ENCODE measurements around the gene KIAA1143. TPM values are rescaled to one million over a fixed set of nuclear protein-coding genes. Genes with fewer than 3 reads are reported as not detected.

Gene KIAA1143
- polyA plus RNA-seq (2011; rRNA removed) = 13.3 and 16.6 TPM in 2 replicates
- polyA plus RNA-seq (2012; cell fraction: cytosol; rRNA removed) = 3.0 and 3.2 TPM in 2 replicates
- 1.2 and 2.7 TPM in 2 replicates for polyA plus RNA-seq (2012; cell fraction: nucleus; rRNA removed)
- 10.1 to 10.8 TPM (median 10.6 TPM) in 3 replicates for polyA plus RNA-seq (2017; fragmentation: RNase III; extraction: RNeasy Plus Mini Kit Qiagen cat#74134 plus additional on column Dnase treatment)
- 9.4 and 10.6 TPM in 2 replicates for polyA minus RNA-seq (2011; rRNA and poly(A)+ RNA removed)

DNA sequence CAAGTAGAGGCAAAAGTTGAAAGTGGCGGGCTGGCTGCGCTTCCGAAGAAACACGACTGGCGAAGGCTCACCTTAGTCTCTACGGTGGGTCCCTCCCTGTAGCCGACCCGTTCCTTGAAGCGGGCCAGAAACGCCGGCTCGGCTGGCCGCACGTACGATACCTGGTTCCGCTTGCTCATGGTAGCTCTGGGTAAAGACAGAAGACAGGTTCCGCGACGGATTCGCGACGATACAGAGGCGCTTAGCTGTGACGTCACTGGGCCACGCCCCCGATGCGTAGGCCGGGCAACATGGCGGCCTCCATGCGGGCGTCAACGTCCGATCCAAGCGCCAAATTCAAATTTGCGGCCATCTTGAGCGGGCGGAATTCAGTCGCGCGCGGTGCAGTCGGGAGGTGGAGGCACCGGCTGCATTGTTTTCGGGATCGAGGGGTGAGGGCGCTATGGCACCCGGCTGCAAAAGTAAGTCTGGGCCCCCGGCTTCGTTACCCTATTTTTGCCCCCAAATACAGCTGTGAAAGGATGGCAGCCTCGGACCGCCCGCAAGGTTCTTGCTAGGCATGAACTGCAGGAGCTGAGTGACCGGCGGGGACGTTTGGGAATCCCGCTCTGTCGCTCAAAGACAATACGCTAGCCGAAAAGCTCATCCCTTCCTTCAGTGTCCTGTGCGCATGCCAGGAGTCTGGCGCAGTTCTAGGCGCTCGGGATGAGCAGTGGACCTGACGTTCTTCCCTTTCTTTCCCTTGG is at the start of gene KIAA1143, which contains the start of gene KIF15:
KIAA1143 (minus strand) TSS at position 196 of the 746 bp plus-strand sequence; CDS start at position 179, 17 bp downstream.
KIF15 (plus strand) TSS at position 371 of the 746 bp plus-strand sequence; CDS start at position 443, 72 bp downstream.
- no peak for TF ChIP-seq FOSL2 (IDR thresholded peaks at IDR 0.05)
- no peak; the same call in 1 of the 2 replicates for TF ChIP-seq FOSL2 (CRISPR knock-in tag; IDR thresholded peaks at IDR 0.05)
- peak; percentile 56; the same call in 1 of the 2 replicates for TF ChIP-seq PHF8 (IDR thresholded peaks at IDR 0.05; ENCODE audit: borderline replicate concordance, low read depth)
- no peak for TF ChIP-seq MYC (IDR thresholded peaks at IDR 0.05; ENCODE audit: borderline replicate concordance, low read length)
- no peak for TF ChIP-seq CEBPB (IDR thresholded peaks at IDR 0.05)
- TF ChIP-seq BCL3 (IDR thresholded peaks at IDR 0.05) = 0 out of 3 replicates have a peak, but pooled peaks have one; percentile 19
- peak; percentile 92 for TF ChIP-seq MAX (IDR thresholded peaks at IDR 0.05)
- no peak for TF ChIP-seq RARB (CRISPR knock-in tag; IDR thresholded peaks at IDR 0.05)
- TF ChIP-seq TP53 (CRISPR knock-in tag; IDR thresholded peaks at IDR 0.05) = no peak
- 0 out of 5 replicates have a peak, but pooled peaks of 1 of the 2 experiments have one; percentile 7 for TF ChIP-seq RAD21 (conservative IDR thresholded peaks at IDR 0.05 in 1 of 2, IDR thresholded peaks at IDR 0.05 in 1 of 2)
- TF ChIP-seq CHD4 (IDR thresholded peaks at IDR 0.05; ENCODE audit: borderline replicate concordance) = no peak
- no peak for TF ChIP-seq FOSB (CRISPR knock-in tag; IDR thresholded peaks at IDR 0.05)
- TF ChIP-seq RFX5 (IDR thresholded peaks at IDR 0.05) = 0 out of 2 replicates have a peak, but pooled peaks have one; percentile 42
- TF ChIP-seq EHMT2 (IDR thresholded peaks at IDR 0.05; ENCODE audit: low read depth) = no peak
- peak; percentile 77; the same call in 1 of the 2 replicates for TF ChIP-seq E2F6 (IDR thresholded peaks at IDR 0.05; ENCODE audit: borderline replicate concordance, low read depth)
- peak; percentile 70; the same call in 1 of the 2 replicates for TF ChIP-seq HDAC2 (IDR thresholded peaks at IDR 0.05)
- TF ChIP-seq POLR2A (IDR thresholded peaks at IDR 0.05; ENCODE audit: low read length) = peak; percentile 44
- no peak for TF ChIP-seq BHLHE40 (IDR thresholded peaks at IDR 0.05; ENCODE audit: low read depth, low read length)
- peak in 1 of 2 experiments; percentile 78; a peak in 2 of 5 replicates for TF ChIP-seq JUN (IDR thresholded peaks at IDR 0.05)
- peak; percentile 62; the same call in 1 of the 2 replicates for TF ChIP-seq KDM5A (IDR thresholded peaks at IDR 0.05)
- no peak for TF ChIP-seq HOXA7 (CRISPR knock-in tag; IDR thresholded peaks at IDR 0.05)
- 0 out of 3 replicates have a peak, but pooled peaks have one; percentile 7 for TF ChIP-seq SMC3 (IDR thresholded peaks at IDR 0.05)
- TF ChIP-seq, protein P1, sequence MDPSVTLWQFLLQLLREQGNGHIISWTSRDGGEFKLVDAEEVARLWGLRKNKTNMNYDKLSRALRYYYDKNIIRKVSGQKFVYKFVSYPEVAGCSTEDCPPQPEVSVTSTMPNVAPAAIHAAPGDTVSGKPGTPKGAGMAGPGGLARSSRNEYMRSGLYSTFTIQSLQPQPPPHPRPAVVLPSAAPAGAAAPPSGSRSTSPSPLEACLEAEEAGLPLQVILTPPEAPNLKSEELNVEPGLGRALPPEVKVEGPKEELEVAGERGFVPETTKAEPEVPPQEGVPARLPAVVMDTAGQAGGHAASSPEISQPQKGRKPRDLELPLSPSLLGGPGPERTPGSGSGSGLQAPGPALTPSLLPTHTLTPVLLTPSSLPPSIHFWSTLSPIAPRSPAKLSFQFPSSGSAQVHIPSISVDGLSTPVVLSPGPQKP (IDR thresholded peaks at IDR 0.05; ENCODE audit: low read depth, low read length) = no peak
- peak within 1 kb of the TSS; percentile 82 for H3K4me3 ChIP-seq
- 2% methylated on average over 22 of the region's 64 CpGs for WGBS (ENCODE audit: missing lambda C conversion rate)
- peak within 1 kb of the TSS; percentile 86 for H3K4me2 ChIP-seq
- H3K9me3 ChIP-seq = peaks cover 47% of the 10 kb centered on the region
- ChIA-PET CTCF (interaction anchor here (0.7 to 1.3 kb wide), 2 partner anchors 112 to 219 kb away, joined by 3 read pairs; no protein-coding TSS in a partner anchor), POLR2A (interaction anchor here (0.5 to 1.5 kb wide), 8 partner anchors 49 to 423 kb away, joined by 3 to 8 read pairs (median 5); partner anchors contain the start of genes EXOSC7, TCAIM, ZDHHC3 and ZNF502)
- peak within 1 kb of the TSS; percentile 90 to 95 for H3K27ac ChIP-seq
- H3K4me1 ChIP-seq = no peaks in the 10 kb centered on the region
- no peak for FAIRE-seq
- DNase-seq (ENCODE audit: low read depth in 1 of 2, low spot score in 1 of 2) = peak; percentile 69 to 96
- ATAC-seq = peak; percentile 95 to 96
